Caki2 (cell line): Measurements from ENCODE around the gene SGSM2. TPM values are rescaled to one million over a fixed set of nuclear protein-coding genes. Genes with fewer than 3 reads are reported as not detected.

Source experiments
- total RNA-seq: library from RNA; depleted of rRNA; stranded (reverse); fragments of >200 nt; shearing (Covaris generic); gene quantifications from 2 replicates; pipeline ENCODE4 v1.2.3, GENCODE V29; 2014; ENCODE audit warnings: low replicate concordance; rRNA removed

The SGSM2 gene
- total RNA-seq, 1 experiment from 2014 or later, result 16.9 TPM

Other genes starting within 250 kb of the SGSM2 start
- 5.8 and 20.3 TPM in 2 replicates for gene SMG6, start 33.7 kb upstream of the SGSM2 start, total RNA-seq
- 7.8 and 28.3 TPM in 2 replicates for gene SRR, start 33.6 kb upstream of the SGSM2 start, total RNA-seq
- gene TSR1, start 1.0 kb upstream of the SGSM2 start, total RNA-seq, result 23.9 and 29.1 TPM in 2 replicates
- gene MNT, start 63.6 kb downstream of the SGSM2 start, total RNA-seq, result 0.35 and 0.68 TPM in 2 replicates
- 22.8 and 25.4 TPM in 2 replicates for gene METTL16, start 174.4 kb downstream of the SGSM2 start, total RNA-seq